Measurements from ENCODE around the gene UBE3B.

The UBE3B gene

GRCh38 chr12:109579639-109580038 is 102.2 kb downstream of the UBE3B start:
- Histone ChIP-seq H3K27me3 (ENCODE audit: control insufficient read depth, insufficient read depth, low read length) (no peaks in the 10 kb centered on the region), H3K9me3 (ENCODE audit: control insufficient read depth, insufficient read depth, low read length) (no peaks in the 10 kb centered on the region), H3K36me3 (ENCODE audit: control insufficient read depth, insufficient read depth, low read length) (peaks cover 74% of the 10 kb centered on the region), H3K4me3 (ENCODE audit: low read depth, low read length) (no peak overlapping the region), H3K27ac (ENCODE audit: low read depth, low read length) (no peak overlapping the region), H3K4me1 (ENCODE audit: control insufficient read depth, insufficient read depth, low read length) (0 out of 2 replicates have a peak, but pooled peaks cover under 1% of the 10 kb centered on the region), H3K9ac (ENCODE audit: low read depth, low read length) (no peak overlapping the region)

GRCh38 chr12:109580272-109580671 is 102.8 kb downstream of the UBE3B start:
- Histone ChIP-seq H3K9me3 (ENCODE audit: control insufficient read depth, insufficient read depth, low read length) (no peaks in the 10 kb centered on the region), H3K9ac (ENCODE audit: low read depth, low read length) (no peak overlapping the region), H3K36me3 (ENCODE audit: control insufficient read depth, insufficient read depth, low read length) (peaks cover 73% of the 10 kb centered on the region), H3K4me3 (ENCODE audit: low read depth, low read length) (no peak overlapping the region), H3K27ac (ENCODE audit: low read depth, low read length) (no peak overlapping the region), H3K4me1 (ENCODE audit: control insufficient read depth, insufficient read depth, low read length) (no peaks in the 10 kb centered on the region), H3K27me3 (ENCODE audit: control insufficient read depth, insufficient read depth, low read length) (no peaks in the 10 kb centered on the region)

GRCh38 chr12:109580684-109581333 is 103.4 kb downstream of the UBE3B start:
- H3K27me3 ChIP-seq (ENCODE audit: control insufficient read depth, insufficient read depth, low read length) = no peaks in the 10 kb centered on the region
- H3K9ac ChIP-seq (ENCODE audit: low read depth, low read length) = no peak overlapping the region
- H3K36me3 ChIP-seq (ENCODE audit: control insufficient read depth, insufficient read depth, low read length) = peaks cover 68% of the 10 kb centered on the region
- H3K4me1 ChIP-seq (ENCODE audit: control insufficient read depth, insufficient read depth, low read length) = no peaks in the 10 kb centered on the region
- no peak overlapping the region for H3K27ac ChIP-seq (ENCODE audit: low read depth, low read length)
- H3K9me3 ChIP-seq (ENCODE audit: control insufficient read depth, insufficient read depth, low read length) = no peaks in the 10 kb centered on the region
- H3K4me3 ChIP-seq (ENCODE audit: low read depth, low read length) = no peak overlapping the region

GRCh38 chr12:109581334-109581691 is 103.9 kb downstream of the UBE3B start:
- Histone ChIP-seq H3K4me1 (ENCODE audit: control insufficient read depth, insufficient read depth, low read length) (no peaks in the 10 kb centered on the region), H3K27me3 (ENCODE audit: control insufficient read depth, insufficient read depth, low read length) (no peaks in the 10 kb centered on the region), H3K36me3 (ENCODE audit: control insufficient read depth, insufficient read depth, low read length) (peaks cover 64% of the 10 kb centered on the region), H3K27ac (ENCODE audit: low read depth, low read length) (no peak overlapping the region), H3K4me3 (ENCODE audit: low read depth, low read length) (no peak overlapping the region), H3K9me3 (ENCODE audit: control insufficient read depth, insufficient read depth, low read length) (no peaks in the 10 kb centered on the region), H3K9ac (ENCODE audit: low read depth, low read length) (no peak overlapping the region)

GRCh38 chr12:109581856-109582255 is 104.4 kb downstream of the UBE3B start:
- Histone ChIP-seq H3K4me3 (ENCODE audit: low read depth, low read length) (no peak overlapping the region), H3K36me3 (ENCODE audit: control insufficient read depth, insufficient read depth, low read length) (peaks cover 67% of the 10 kb centered on the region), H3K9me3 (ENCODE audit: control insufficient read depth, insufficient read depth, low read length) (no peaks in the 10 kb centered on the region), H3K27me3 (ENCODE audit: control insufficient read depth, insufficient read depth, low read length) (no peaks in the 10 kb centered on the region), H3K4me1 (ENCODE audit: control insufficient read depth, insufficient read depth, low read length) (no peaks in the 10 kb centered on the region), H3K27ac (ENCODE audit: low read depth, low read length) (no peak overlapping the region), H3K9ac (ENCODE audit: low read depth, low read length) (no peak overlapping the region)

GRCh38 chr12:109582636-109583035 is 105.2 kb downstream of the UBE3B start:
- no peak overlapping the region for H3K27ac ChIP-seq (ENCODE audit: low read depth, low read length)
- H3K9me3 ChIP-seq (ENCODE audit: control insufficient read depth, insufficient read depth, low read length) = no peaks in the 10 kb centered on the region
- no peaks in the 10 kb centered on the region for H3K4me1 ChIP-seq (ENCODE audit: control insufficient read depth, insufficient read depth, low read length)
- H3K36me3 ChIP-seq (ENCODE audit: control insufficient read depth, insufficient read depth, low read length) = peaks cover 65% of the 10 kb centered on the region
- no peaks in the 10 kb centered on the region for H3K27me3 ChIP-seq (ENCODE audit: control insufficient read depth, insufficient read depth, low read length)
- no peak overlapping the region for H3K9ac ChIP-seq (ENCODE audit: low read depth, low read length)
- H3K4me3 ChIP-seq (ENCODE audit: low read depth, low read length) = no peak overlapping the region

GRCh38 chr12:109583733-109584132 is 106.3 kb downstream of the UBE3B start:
- H3K9ac ChIP-seq (ENCODE audit: low read depth, low read length) = no peak overlapping the region
- no peaks in the 10 kb centered on the region for H3K27me3 ChIP-seq (ENCODE audit: control insufficient read depth, insufficient read depth, low read length)
- no peak overlapping the region for H3K4me3 ChIP-seq (ENCODE audit: low read depth, low read length)
- no peaks in the 10 kb centered on the region for H3K4me1 ChIP-seq (ENCODE audit: control insufficient read depth, insufficient read depth, low read length)
- H3K27ac ChIP-seq (ENCODE audit: low read depth, low read length) = no peak overlapping the region
- no peaks in the 10 kb centered on the region for H3K9me3 ChIP-seq (ENCODE audit: control insufficient read depth, insufficient read depth, low read length)
- H3K36me3 ChIP-seq (ENCODE audit: control insufficient read depth, insufficient read depth, low read length) = peaks cover 64% of the 10 kb centered on the region

Measured in HUES48 (cell line).